Activated T-helper 9 cell treated with anti-CD3 and anti-CD28 coated beads, Interleukin-2, amount 50 U/mL, for 16 hours (primary cell): Measurements from ENCODE around the gene RPL13.

Experiments used
- DNase-seq: peaks from one replicate; pipeline ENCODE4 v3.0.0-alpha.2; 2020; ENCODE audit warnings: low read depth

Gene RPL13

GRCh38 chr16:89560378-89561141 lies at the start of gene RPL13:
Gene RPL13 (plus strand): TSS chr16:89560682. CDS start chr16:89560960, 278 bp downstream.
- DNase-seq, result peak; percentile 89

- DNase-seq, result no peak
Observed at GRCh38 chr16:89511374-89511773, 49.1 kb upstream of the RPL13 start.

GRCh38 chr16:89512453-89512852 lies 48.0 kb upstream of the RPL13 start:
- DNase-seq, result no peak

GRCh38 chr16:89517128-89517527 lies 43.4 kb upstream of the RPL13 start:
- no peak for DNase-seq

- DNase-seq, result no peak
Observed at GRCh38 chr16:89519881-89520280, 40.6 kb upstream of the RPL13 start.

DNA sequence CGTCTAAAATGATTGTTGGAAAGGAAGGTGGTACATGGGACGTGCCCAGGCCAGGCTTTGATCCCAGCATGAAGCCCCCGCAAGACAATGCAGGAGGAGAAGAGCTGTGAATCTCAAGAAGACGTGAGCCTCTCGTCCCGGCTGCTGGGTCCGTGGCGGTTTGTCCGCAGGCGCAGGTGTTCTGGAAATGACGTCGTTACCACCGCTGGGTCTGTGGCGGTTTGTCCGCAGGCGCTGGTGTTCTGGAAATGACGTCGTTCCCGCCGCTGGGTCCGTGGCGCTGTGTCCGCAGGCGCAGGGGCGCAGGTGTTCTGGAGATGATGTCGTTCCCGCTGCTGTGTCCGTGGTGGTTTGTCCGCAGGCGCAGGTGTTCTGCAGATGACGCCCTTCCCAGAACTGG lies 38.2 kb upstream of the RPL13 start:
- no peak for DNase-seq

DNA sequence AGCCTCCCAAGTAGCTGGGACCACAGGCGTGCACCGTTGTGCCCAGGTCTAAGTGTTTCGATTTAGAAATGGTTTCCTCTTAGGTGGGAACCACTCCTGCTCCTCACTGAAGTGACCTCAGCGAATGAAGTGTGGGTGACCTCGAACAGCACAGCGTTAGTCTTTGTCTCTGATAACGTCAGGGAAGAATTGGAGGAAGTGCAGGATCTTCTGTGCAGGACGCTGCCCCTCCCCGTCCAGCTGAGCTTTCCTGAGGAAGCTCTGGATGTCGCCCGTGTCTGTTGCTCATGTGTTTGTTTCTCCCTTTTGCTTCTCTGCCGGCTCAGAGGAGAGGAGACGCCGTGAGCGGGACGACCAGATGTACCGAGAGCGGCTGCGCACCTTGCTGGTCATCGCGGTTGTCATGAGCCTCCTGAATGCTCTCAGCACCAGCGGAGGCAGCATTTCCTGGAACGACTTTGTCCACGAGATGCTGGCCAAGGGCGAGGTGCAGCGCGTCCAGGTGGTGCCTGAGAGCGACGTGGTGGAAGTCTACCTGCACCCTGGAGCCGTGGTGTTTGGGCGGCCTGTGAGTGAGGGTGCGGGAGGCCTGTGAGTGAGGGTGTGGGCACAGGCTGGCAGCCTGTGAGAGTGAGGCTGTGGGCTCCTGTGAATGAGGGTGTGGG lies 36.7 kb upstream of the RPL13 start:
- DNase-seq, result no peak

GRCh38 chr16:89525146-89525913 lies 35.2 kb upstream of the RPL13 start:
- DNase-seq, result no peak

DNA sequence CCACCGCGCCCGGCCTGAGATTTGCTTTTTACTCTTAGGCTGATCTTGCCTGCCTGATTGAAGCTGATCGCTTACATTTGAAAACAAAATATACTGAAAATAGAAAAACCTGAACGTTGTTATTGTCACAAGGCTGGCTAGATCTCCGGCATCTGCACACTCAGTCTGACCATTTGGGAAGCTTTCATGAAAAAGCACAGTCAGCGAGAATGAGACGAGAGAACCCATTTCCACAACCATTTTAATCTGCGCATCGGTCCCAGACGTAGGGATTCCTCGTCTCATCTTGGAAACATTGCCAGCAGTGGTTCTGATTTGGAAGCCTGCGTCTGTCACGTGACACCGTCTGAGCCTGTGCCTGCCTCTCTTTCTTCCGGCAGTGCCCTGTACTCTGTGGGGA lies 31.4 kb upstream of the RPL13 start:
- no peak for DNase-seq

DNA sequence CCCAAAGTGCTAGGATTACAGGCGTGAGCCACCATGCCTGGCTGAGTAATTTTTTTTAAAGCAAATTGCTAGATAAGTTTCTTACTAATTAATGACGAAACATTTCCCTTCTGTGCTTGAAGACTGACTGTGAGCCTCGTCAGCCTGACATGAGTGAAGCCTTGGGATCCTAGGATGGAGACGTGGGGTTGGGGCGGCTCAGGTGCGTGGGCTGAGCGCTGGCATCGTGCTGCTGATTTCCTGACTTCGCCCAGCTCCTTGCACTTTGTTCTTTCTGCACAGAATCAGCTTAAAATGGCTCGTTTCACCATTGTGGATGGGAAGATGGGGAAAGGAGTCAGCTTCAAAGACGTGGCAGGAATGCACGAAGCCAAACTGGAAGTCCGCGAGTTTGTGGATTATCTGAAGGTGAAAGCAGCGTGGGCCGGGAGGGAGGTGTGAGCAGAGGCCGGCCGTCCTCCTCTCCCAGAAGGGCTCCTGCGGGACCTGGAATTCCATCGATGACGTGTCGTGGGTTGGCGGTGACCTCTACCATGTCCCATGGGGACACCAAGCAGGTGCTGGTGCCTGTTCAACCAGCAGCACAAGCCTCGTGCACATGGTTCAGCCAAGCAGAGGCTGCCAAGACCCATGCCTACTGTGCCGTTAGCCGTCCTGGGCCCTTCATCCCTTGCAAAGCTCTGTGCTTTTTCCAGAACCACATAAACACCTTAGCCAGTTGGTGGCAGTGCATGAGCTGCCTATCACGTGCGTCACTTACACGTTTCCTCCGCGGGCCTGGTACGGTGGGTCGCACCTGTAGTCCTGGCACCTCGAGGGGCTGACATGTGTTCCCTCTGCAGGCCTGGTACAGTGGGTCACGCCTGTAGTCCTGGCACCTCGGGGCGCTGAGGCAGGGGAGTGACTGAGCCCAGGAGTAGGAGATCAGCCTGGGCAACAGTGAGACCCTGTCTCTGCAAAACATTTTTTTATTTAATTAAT lies 29.8 kb upstream of the RPL13 start:
- no peak for DNase-seq

DNA sequence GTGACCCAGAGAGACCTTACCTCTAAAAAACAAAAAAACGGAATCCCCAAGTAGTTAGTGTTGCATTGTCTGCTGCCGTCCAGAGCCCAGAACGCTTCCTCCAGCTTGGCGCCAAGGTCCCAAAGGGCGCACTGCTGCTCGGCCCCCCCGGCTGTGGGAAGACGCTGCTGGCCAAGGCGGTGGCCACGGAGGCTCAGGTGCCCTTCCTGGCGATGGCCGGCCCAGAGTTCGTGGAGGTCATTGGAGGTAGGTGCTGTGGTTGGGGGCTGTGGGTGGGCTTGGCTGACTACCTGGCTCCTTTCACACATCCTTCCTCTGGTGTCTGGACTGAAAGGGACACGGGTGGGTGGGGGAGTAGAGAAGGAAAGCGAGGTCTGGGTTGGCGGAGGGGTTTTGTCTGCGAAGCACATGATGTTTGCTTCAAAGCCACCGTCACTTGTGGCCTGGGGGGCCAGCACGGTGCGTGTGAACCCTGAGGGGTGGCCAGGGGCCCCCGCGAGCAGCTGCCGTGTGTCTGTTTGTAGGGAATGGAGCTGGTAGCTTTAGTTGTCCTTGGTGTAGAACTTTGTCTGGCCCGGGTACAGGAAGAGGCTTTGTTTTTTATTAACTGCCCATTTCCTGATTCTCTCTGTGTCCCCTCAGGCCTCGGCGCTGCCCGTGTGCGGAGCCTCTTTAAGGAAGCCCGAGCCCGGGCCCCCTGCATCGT lies 28.5 kb upstream of the RPL13 start:
- DNase-seq, result no peak

DNA sequence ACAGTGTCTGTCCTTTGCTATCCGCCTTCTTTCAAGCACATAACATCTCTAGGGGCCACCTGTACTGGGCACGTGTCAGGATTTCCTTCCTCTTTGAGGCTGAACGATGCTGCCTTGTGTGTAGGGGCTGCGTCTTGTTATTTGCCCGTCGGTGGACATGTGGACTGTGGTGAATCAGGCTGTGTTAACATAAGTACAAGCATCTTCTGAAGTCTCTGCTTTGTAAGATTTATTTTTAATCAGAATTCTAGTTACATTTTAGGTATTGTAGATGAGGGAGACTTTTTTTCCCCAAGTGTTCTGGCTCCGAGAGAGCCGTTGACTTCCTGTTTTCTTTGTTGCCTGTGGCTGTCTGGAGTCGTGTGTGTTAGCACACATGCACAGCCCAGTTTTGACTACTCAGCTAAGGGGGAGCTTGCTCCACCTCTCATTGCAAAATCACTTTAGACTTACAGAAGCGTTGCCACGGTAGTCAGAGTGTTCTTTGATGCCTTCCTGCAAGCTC lies 26.2 kb upstream of the RPL13 start:
- no peak for DNase-seq

- DNase-seq, result no peak
Observed at GRCh38 chr16:89536371-89536770, 24.1 kb upstream of the RPL13 start.

DNA sequence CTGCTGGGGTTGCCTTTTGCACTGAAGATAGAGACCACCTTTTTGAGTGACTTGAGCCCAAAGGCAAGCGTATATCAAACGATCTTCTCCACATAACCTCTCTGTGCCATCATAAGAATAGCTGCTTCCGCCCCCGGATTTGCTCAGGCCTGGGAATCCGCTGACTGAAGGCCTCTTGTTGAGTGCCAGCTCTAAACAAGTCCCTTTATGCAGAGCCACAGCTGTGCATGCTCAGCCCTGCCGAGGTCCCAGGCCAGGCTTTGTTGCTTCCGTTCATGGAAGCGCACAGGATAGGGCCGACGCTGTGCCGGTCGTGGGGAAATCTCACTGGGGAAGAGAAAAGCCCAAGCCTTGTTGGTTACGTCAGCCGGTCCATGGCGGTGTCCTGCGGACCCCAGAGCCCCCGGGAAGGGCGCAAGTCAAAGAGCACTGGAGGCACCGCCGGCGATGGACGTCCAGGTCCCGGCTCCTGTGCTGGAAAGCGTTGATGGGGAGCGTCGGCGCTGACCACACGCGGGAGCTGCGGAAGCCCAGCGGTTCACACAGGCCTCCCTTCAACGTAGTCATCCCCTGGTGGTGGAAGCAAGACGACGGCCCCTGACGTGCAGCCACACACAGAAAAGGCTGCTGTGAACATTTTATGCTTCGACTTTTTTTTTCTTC lies 23.5 kb upstream of the RPL13 start:
- no peak for DNase-seq

DNA sequence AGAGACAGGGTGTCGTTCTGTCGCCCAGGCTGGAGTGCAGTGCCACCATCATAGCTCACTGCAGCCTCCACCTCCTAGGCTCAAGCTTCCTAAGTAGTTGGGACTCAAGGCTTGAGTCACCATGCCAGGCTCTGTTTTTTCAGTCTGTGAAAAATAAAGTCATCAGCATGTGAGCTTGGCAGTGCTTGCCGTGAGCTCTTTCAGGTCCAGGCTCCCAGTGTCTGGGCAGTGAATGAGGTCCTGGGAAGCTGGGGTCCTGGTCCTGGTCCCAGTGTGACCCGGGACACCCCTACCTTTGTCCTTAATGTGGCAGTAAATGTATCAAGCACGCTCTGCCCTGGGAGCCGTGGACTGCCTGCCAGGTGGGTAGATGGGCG lies 22.9 kb upstream of the RPL13 start:
- no peak for DNase-seq

- no peak for DNase-seq
Observed at GRCh38 chr16:89538286-89538685, 22.2 kb upstream of the RPL13 start.

DNA sequence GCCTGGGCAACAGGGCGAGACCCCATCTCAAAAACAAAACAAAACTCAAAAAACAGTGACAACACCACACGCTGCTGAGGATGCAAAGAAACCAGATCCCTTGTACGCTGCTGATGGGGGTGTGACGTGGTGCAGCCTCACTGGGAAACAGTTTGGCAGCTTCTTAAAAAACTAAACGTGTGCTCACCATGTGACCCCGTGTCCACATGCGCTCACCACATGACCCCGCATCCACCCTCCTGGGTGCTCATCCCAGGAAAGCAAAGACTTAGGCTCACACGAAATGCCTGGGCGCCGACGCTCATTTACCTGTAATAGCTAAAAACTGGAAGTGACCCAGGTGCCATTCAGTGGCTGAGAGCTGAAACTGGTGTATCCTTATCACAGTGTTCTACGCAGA lies 19.9 kb upstream of the RPL13 start:
- no peak for DNase-seq

DNA sequence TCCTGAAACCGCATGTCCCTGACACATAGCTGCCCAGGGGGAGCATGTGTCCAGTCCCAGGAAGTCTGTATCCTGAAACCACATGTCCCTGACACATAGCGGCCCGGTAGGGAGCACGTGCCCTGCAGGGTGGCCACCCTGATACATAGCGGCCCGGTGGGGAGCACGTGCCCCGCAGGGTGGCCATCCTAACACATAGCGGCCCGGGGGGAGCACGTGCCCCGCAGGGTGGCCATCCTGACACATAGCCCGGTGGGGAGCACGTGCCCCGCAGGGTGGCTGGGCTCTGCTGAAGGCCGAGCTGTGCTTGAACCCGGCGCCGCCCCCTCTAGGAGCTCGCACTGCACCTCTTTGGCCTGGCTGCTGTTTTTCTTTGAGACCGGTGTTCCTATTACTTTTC lies 18.7 kb upstream of the RPL13 start:
- DNase-seq, result no peak

DNA sequence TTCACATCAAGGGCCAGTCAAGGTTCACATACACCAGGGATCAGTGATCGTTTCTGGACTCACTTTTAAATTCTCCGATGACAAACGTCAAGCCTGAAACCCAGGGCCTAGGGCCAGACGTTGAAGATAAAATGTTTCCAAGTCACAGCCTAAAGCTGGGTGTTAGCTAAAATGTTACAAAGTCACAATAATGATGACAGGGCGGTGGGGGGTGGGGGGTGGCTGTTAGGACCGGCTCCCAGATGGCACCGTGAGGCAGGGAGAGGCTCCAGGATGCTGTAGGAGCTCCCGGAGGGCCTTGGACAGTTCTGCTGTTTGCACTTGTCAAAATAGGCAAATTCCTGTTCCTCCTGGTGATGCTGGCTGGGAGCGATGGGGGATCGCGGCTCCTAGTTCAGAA lies 16.4 kb upstream of the RPL13 start:
- no peak for DNase-seq

DNA sequence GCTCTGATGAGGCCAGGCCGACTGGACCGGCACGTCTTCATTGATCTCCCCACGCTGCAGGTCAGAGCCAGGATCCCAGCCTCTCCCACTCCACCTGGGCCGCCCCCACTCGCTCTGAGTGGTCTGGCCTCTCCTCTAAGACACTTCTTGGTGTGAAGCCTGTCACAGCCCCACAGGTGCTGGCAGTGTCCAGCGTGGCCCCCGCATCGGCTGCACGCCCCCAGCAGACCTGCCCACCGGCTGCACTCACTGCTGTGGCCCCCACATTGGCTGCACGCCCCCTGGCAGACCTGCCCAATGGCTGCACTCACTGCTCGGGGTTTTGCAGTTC lies 15.8 kb upstream of the RPL13 start:
- no peak for DNase-seq
